Panc1 (cell line): ENCODE data around the gene PAX3. TPM values are rescaled to one million over a fixed set of nuclear protein-coding genes. Genes with fewer than 3 reads are reported as not detected.

Source experiments
- ATAC-seq: fragments of 200-7000 bp; cut with Tn5 transposase; 2 replicates; pipeline ENCODE4 v1.9.1; 2020; ENCODE audit warnings: mild to moderate bottlenecking, moderate library complexity
- BruUV-seq: library from RNA; stranded (reverse); fragments of 400-500 nt; replicated peaks from 2 replicates; lab custom pipeline; 2021; lab: Mats Ljungman, UMichigan
- CTCF ChIA-PET: fragments of 300-600 bp; sonication (Branson Sonifier 250); formaldehyde crosslinking; loops from one replicate; lab custom pipeline; 2022; ENCODE audit warnings: antibody characterized with exemption; lab: Charles Lee
- POLR2A ChIA-PET: fragments of 300-600 bp; sonication (Branson Sonifier 250); formaldehyde crosslinking; loops from one replicate; lab custom pipeline; 2022; ENCODE audit warnings: antibody characterized with exemption; lab: Charles Lee
- DNase-seq: peaks from one replicate; pipeline ENCODE4 v3.0.0-alpha.2; 2010; ENCODE audit warnings: low read depth, low spot score
- H3K27ac ChIP-seq: 2 replicates; pipeline ENCODE4 v1.5.1; 2011; ENCODE audit warnings: mild to moderate bottlenecking, low read length, inconsistent platforms
- H3K27me3 ChIP-seq: fragments of 200-500 bp; sonication (Bioruptor generic); 2 replicates; pipeline ENCODE4 v1.6.0; 2014; ENCODE audit warnings: low read length, inconsistent platforms; ENCODE audit not compliant: control insufficient read depth, insufficient read depth
- H3K36me3 ChIP-seq: fragments of 200-500 bp; sonication (Bioruptor generic); 2 replicates; pipeline ENCODE4 v1.5.1; 2014; ENCODE audit warnings: inconsistent platforms, mild to moderate bottlenecking, low read length, moderate library complexity; ENCODE audit not compliant: control insufficient read depth, insufficient read depth
- H3K4me1 ChIP-seq: 2 replicates; pipeline ENCODE4 v1.5.1; 2011; ENCODE audit warnings: inconsistent platforms, mild to moderate bottlenecking, low read length, moderate library complexity; ENCODE audit not compliant: control insufficient read depth, insufficient read depth
- H3K4me3 ChIP-seq, 2 experiments: 2 replicates each; pipeline ENCODE4 v1.5.1; 2011 to 2012; ENCODE audit warnings: low read depth in 2 of 2, low read length in 2 of 2, mild to moderate bottlenecking in 2 of 2, inconsistent platforms in 1 of 2, moderate library complexity in 1 of 2
- H3K9me3 ChIP-seq: fragments of 200-500 bp; sonication (Bioruptor generic); 2 replicates; pipeline ENCODE4 v1.5.1; 2014; ENCODE audit warnings: low read depth, mild to moderate bottlenecking, inconsistent platforms, low read length, moderate library complexity; ENCODE audit not compliant: control insufficient read depth, insufficient read depth
- CTCF ChIP-seq: fragments of 450-650 bp; IDR thresholded peaks from 2 replicates; pipeline ENCODE4 v1.5.1; 2017; ENCODE audit warnings: mild to moderate bottlenecking
- POLR2AphosphoS5 ChIP-seq: IDR thresholded peaks from 2 replicates; pipeline ENCODE4 v1.6.1; 2012; ENCODE audit warnings: mild to moderate bottlenecking, low read depth, low read length, moderate library complexity
- SIN3A ChIP-seq: IDR thresholded peaks from 2 replicates; pipeline ENCODE4 v1.6.1; 2012; ENCODE audit warnings: low read depth, mild to moderate bottlenecking, low read length, moderate library complexity, borderline replicate concordance; ENCODE audit not compliant: insufficient read depth
- TCF7L2 ChIP-seq: IDR thresholded peaks from 2 replicates; pipeline ENCODE4 v1.6.1; 2011; ENCODE audit warnings: mild to moderate bottlenecking, low read depth, low read length, inconsistent platforms
- in situ Hi-C: cut with HindIII; loops from 2 replicates; pipeline ENCODE4 v1.10.0; 2016; ENCODE audit warnings: low sequenced_read_pairs, low pct_unique_long_range_greater_than_20kb
- intact Hi-C: fragments of 100-400 bp; cut with micrococcal nuclease; formaldehyde crosslinking; loops from one replicate; pipeline ENCODE4 v1.10.0; 2022; ENCODE audit not compliant: unreplicated experiment
- total RNA-seq: library from RNA; stranded (reverse); gene quantifications from one replicate; pipeline ENCODE4 v1.2.1, GENCODE V29; 2021; ENCODE audit not compliant: unreplicated experiment
- TF ChIP-seq, protein P1 (sequence below), 2 experiments: IDR thresholded peaks; 2 replicates each; pipeline ENCODE4 v1.6.1; 2011 to 2012; ENCODE audit warnings: low read depth in 2 of 2, control low read depth in 1 of 2, low read length in 1 of 2, mild to moderate bottlenecking in 1 of 2, moderate library complexity in 1 of 2; ENCODE audit not compliant: insufficient read depth in 1 of 2

Gene PAX3
- total RNA-seq, 1 experiment from 2014 or later, result not detected

GRCh38 chr2:222160944-222161343 is 137.9 kb downstream of the PAX3 start:
- H3K9me3 ChIP-seq, result no peaks in the 10 kb centered on the region
- ATAC-seq (no peak), DNase-seq (no peak)
- in situ Hi-C loops, result no loop called here
- H3K4me3 ChIP-seq, result no peak overlapping the region
- no peak overlapping the region for H3K27ac ChIP-seq
- H3K27me3 ChIP-seq, result no peaks in the 10 kb centered on the region
- ChIA-PET POLR2A (no interaction called here), CTCF (no interaction called here)
- no peaks in the 10 kb centered on the region for H3K4me1 ChIP-seq
- intact Hi-C loops, result no loop called here
- no peaks in the 10 kb centered on the region for H3K36me3 ChIP-seq
- BruUV-seq, result no TSS peak
- TF ChIP-seq, protein P1, sequence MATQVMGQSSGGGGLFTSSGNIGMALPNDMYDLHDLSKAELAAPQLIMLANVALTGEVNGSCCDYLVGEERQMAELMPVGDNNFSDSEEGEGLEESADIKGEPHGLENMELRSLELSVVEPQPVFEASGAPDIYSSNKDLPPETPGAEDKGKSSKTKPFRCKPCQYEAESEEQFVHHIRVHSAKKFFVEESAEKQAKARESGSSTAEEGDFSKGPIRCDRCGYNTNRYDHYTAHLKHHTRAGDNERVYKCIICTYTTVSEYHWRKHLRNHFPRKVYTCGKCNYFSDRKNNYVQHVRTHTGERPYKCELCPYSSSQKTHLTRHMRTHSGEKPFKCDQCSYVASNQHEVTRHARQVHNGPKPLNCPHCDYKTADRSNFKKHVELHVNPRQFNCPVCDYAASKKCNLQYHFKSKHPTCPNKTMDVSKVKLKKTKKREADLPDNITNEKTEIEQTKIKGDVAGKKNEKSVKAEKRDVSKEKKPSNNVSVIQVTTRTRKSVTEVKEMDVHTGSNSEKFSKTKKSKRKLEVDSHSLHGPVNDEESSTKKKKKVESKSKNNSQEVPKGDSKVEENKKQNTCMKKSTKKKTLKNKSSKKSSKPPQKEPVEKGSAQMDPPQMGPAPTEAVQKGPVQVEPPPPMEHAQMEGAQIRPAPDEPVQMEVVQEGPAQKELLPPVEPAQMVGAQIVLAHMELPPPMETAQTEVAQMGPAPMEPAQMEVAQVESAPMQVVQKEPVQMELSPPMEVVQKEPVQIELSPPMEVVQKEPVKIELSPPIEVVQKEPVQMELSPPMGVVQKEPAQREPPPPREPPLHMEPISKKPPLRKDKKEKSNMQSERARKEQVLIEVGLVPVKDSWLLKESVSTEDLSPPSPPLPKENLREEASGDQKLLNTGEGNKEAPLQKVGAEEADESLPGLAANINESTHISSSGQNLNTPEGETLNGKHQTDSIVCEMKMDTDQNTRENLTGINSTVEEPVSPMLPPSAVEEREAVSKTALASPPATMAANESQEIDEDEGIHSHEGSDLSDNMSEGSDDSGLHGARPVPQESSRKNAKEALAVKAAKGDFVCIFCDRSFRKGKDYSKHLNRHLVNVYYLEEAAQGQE (IDR thresholded peaks at IDR 0.05; ENCODE audit: insufficient read depth in 1 of 2, low read depth in 2 of 2, low read length in 1 of 2), result no peak
- no peak for TF ChIP-seq SIN3A
- TF ChIP-seq CTCF, result no peak
- TF ChIP-seq POLR2AphosphoS5, result no peak
- no peak for TF ChIP-seq TCF7L2

DNA sequence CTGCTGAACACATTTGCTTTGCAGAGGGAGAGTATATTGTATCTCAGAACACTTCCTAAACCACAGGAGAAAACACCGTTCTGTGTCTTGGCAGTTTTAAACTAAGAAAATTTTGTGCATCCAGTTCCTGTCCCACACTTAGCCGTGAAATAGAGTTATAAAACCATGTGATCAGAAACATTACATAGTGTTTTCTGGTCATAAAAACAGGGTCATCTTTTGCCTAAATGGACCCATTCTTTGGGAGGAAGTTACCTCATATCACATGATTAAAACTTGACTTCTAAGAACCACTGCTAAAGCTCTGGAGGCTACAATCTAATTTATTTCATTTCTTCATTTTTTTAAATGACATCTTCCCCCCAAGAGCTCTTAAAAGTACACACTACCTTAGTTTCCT is 138.7 kb downstream of the PAX3 start:
- no peak for DNase-seq
- intact Hi-C loops, result no loop called here
- Histone ChIP-seq H3K36me3 (no peaks in the 10 kb centered on the region), H3K4me1 (no peaks in the 10 kb centered on the region), H3K27me3 (no peaks in the 10 kb centered on the region), H3K9me3 (no peaks in the 10 kb centered on the region), H3K4me3 (no peak overlapping the region), H3K27ac (no peak overlapping the region)
- no peak for ATAC-seq
- POLR2A ChIA-PET, result no interaction called here
- in situ Hi-C loops, result no loop called here
- CTCF ChIA-PET, result no interaction called here
- TF ChIP-seq, protein P1 (IDR thresholded peaks at IDR 0.05; ENCODE audit: insufficient read depth in 1 of 2, low read depth in 2 of 2, low read length in 1 of 2), result no peak
- TF ChIP-seq POLR2AphosphoS5, result no peak
- TF ChIP-seq SIN3A, result no peak
- TF ChIP-seq CTCF, result no peak
- TF ChIP-seq TCF7L2, result no peak
- no TSS peak for BruUV-seq
